Smooth muscle cell (in vitro differentiated cells): ENCODE measurements around the gene AXIN1. TPM values are rescaled to one million over a fixed set of nuclear protein-coding genes. Genes with fewer than 3 reads are reported as not detected.
"Not testable (repeated sequence)": the region's sequence is repeated elsewhere in the genome, so short reads cannot be mapped to it uniquely, and the experiment has no call there.

Source experiments
- DNase-seq: peaks from one replicate; lab custom pipeline; 2025; ENCODE audit not compliant: unreplicated experiment; lab: John Stamatoyannopoulos, UW
- H2AFZ ChIP-seq: fragments of 200-600 bp; sonication (generic); 2 replicates; pipeline ENCODE4 v1.6.0; 2016; ENCODE audit warnings: antibody characterized with exemption, low read depth, mild to moderate bottlenecking
- H3F3A ChIP-seq: fragments of 200-600 bp; sonication (generic); 2 replicates; pipeline ENCODE4 v1.6.0; 2017; ENCODE audit warnings: antibody characterized with exemption, low read depth
- H3K27ac ChIP-seq: fragments of 200-600 bp; sonication (generic); 2 replicates; pipeline ENCODE4 v1.5.1; 2016; ENCODE audit warnings: low read depth, mild to moderate bottlenecking
- H3K27me3 ChIP-seq: fragments of 200-600 bp; sonication (generic); 2 replicates; pipeline ENCODE4 v1.6.1; 2016; ENCODE audit warnings: low read depth, mild to moderate bottlenecking
- H3K36me3 ChIP-seq: fragments of 200-600 bp; sonication (generic); 2 replicates; pipeline ENCODE4 v1.5.1; 2016; ENCODE audit warnings: low read depth
- H3K4me1 ChIP-seq: fragments of 200-600 bp; sonication (generic); 2 replicates; pipeline ENCODE4 v1.5.1; 2016; ENCODE audit warnings: low read depth
- H3K4me2 ChIP-seq: fragments of 200-600 bp; sonication (generic); 2 replicates; pipeline ENCODE4 v1.6.0; 2016; ENCODE audit warnings: mild to moderate bottlenecking
- H3K4me3 ChIP-seq: fragments of 200-600 bp; sonication (generic); 2 replicates; pipeline ENCODE4 v1.5.1; 2016; ENCODE audit warnings: mild to moderate bottlenecking
- H3K79me2 ChIP-seq: fragments of 200-600 bp; sonication (generic); 2 replicates; pipeline ENCODE4 v1.6.0; 2016; ENCODE audit warnings: low read depth, mild to moderate bottlenecking
- H3K9ac ChIP-seq: fragments of 200-600 bp; sonication (generic); 2 replicates; pipeline ENCODE4 v1.6.0; 2016; ENCODE audit warnings: low read depth
- H3K9me3 ChIP-seq: fragments of 200-600 bp; sonication (generic); replicated peaks from 2 replicates; pipeline ENCODE4 v1.5.1; 2016; ENCODE audit warnings: low read depth
- H4K20me1 ChIP-seq: fragments of 200-600 bp; sonication (generic); 2 replicates; pipeline ENCODE4 v1.6.0; 2016; ENCODE audit warnings: low read depth
- CTCF ChIP-seq: fragments of 200-600 bp; sonication (generic); IDR thresholded peaks from 2 replicates; pipeline ENCODE4 v1.5.1; 2017; ENCODE audit warnings: borderline replicate concordance, mild to moderate bottlenecking, antibody characterized with exemption; ENCODE audit not compliant: insufficient read depth, poor library complexity, severe bottlenecking
- WGBS: methylation state at CpG from one replicate; pipeline ENCODE4 v1.1.7; 2016; ENCODE audit warnings: low lambda C conversion rate; 5-methylcytosine and 5-hydroxymethylcytosine counted together
- polyA plus RNA-seq: library from polyadenylated mRNA; unstranded; fragments of >200 nt; fragmentation: Nextera tagmentation; extraction: Ambion mirVana; gene quantifications from 2 replicates; pipeline ENCODE4 v1.2.1, GENCODE V29; 2016
- total RNA-seq: library from RNA; depleted of rRNA; stranded (reverse); fragments of >200 nt; gene quantifications from 2 replicates; pipeline ENCODE4 v1.2.3, GENCODE V29; 2014

Gene AXIN1
- total and polyA plus RNA-seq, 2 experiments from 2014 or later = 13.0 to 15.0 TPM

GRCh38 chr16:379183-379960 is 26.8 kb upstream of the AXIN1 start:
- no peak overlapping the region for H2AFZ ChIP-seq
- H4K20me1 ChIP-seq = peaks cover 25% of the 10 kb centered on the region
- H3K4me2 ChIP-seq = no peak overlapping the region
- peaks cover 12% of the 10 kb centered on the region for H3K4me1 ChIP-seq
- WGBS = 62% methylated on average over 15 of the region's 16 CpGs
- H3K27me3 ChIP-seq = no peaks in the 10 kb centered on the region
- no peaks in the 10 kb centered on the region for H3K9me3 ChIP-seq
- H3K36me3 ChIP-seq = no peaks in the 10 kb centered on the region
- no peak for TF ChIP-seq CTCF
- peaks cover 30% of the 10 kb centered on the region for H3K79me2 ChIP-seq
- H3K4me3 ChIP-seq = no peak overlapping the region
- H3K9ac ChIP-seq = no peak overlapping the region
- no peak for DNase-seq
- no peak overlapping the region for H3K27ac ChIP-seq
- H3F3A ChIP-seq = no peaks in the 10 kb centered on the region

- Histone ChIP-seq H3K27me3 (no peaks in the 10 kb centered on the region), H3K79me2 (peaks cover 30% of the 10 kb centered on the region), H3K4me3 (no peak overlapping the region), H3F3A (no peaks in the 10 kb centered on the region), H3K4me2 (no peak overlapping the region), H3K9ac (no peak overlapping the region), H2AFZ (no peak overlapping the region), H4K20me1 (peaks cover 25% of the 10 kb centered on the region), H3K4me1 (peaks cover 9% of the 10 kb centered on the region), H3K27ac (no peak overlapping the region), H3K9me3 (no peaks in the 10 kb centered on the region), H3K36me3 (no peaks in the 10 kb centered on the region)
- no peak for DNase-seq
- WGBS = 81% methylated on average over 14 of the region's 14 CpGs
- TF ChIP-seq CTCF = no peak
Measured at GRCh38 chr16:378821-379182, 26.3 kb upstream of the AXIN1 start.

- H2AFZ ChIP-seq, H3K27me3 ChIP-seq, H3K27ac ChIP-seq, DNase-seq, H3K4me2 ChIP-seq, H3K4me3 ChIP-seq, H3F3A ChIP-seq, H3K4me1 ChIP-seq, H3K36me3 ChIP-seq, H3K9ac ChIP-seq, H3K9me3 ChIP-seq: not testable (repeated sequence)
- Histone ChIP-seq H3K79me2 (peaks cover 30% of the 10 kb centered on the region), H4K20me1 (peaks cover 25% of the 10 kb centered on the region)
- 92% methylated on average over 22 of the region's 36 CpGs for WGBS
Measured at GRCh38 chr16:378113-378820, 25.7 kb upstream of the AXIN1 start.

GRCh38 chr16:377419-377951 is 25.0 kb upstream of the AXIN1 start:
- Histone ChIP-seq H3K9me3 (no peaks in the 10 kb centered on the region), H3K36me3 (no peaks in the 10 kb centered on the region), H2AFZ (no peak overlapping the region), H3K79me2 (peaks cover 30% of the 10 kb centered on the region), H3K4me3 (no peak overlapping the region), H4K20me1 (peaks cover 25% of the 10 kb centered on the region), H3F3A (no peaks in the 10 kb centered on the region), H3K4me1 (no peaks in the 10 kb centered on the region), H3K4me2 (no peak overlapping the region), H3K27me3 (no peaks in the 10 kb centered on the region), H3K9ac (no peak overlapping the region), H3K27ac (no peak overlapping the region)
- 94% methylated on average over 26 of the region's 42 CpGs for WGBS
- TF ChIP-seq CTCF = no peak
- no peak for DNase-seq
